Adipocyte (in vitro differentiated cells): ENCODE results near the gene KCNQ1.
A peak's percentile ranks its signal among the peaks of the same experiment; 100 is the strongest.

ENCODE experiments used
- DNase-seq: peaks from one replicate; pipeline ENCODE4 v3.0.0-alpha.2; 2015; ENCODE audit warnings: low read depth
- H3K27me3 ChIP-seq: replicated peaks from 2 replicates; pipeline ENCODE4 v1.7.0; 2013; ENCODE audit warnings: mild to moderate bottlenecking, low read length, moderate library complexity; ENCODE audit not compliant: control insufficient read depth, insufficient read depth
- H3K36me3 ChIP-seq: 2 replicates; pipeline ENCODE4 v1.7.0; 2013; ENCODE audit warnings: low read length, mild to moderate bottlenecking, moderate library complexity; ENCODE audit not compliant: control insufficient read depth, insufficient read depth, severe bottlenecking
- H3K4me1 ChIP-seq: 2 replicates; pipeline ENCODE4 v1.7.0; 2013; ENCODE audit warnings: mild to moderate bottlenecking, low read length, moderate library complexity; ENCODE audit not compliant: control insufficient read depth, insufficient read depth
- H3K4me3 ChIP-seq: 2 replicates; pipeline ENCODE4 v1.7.0; 2013; ENCODE audit warnings: mild to moderate bottlenecking, low read length, moderate library complexity
- H3K9ac ChIP-seq: 2 replicates; pipeline ENCODE4 v1.7.0; 2013; ENCODE audit warnings: mild to moderate bottlenecking, low read length, moderate library complexity
- H3K9me3 ChIP-seq: 2 replicates; pipeline ENCODE4 v1.7.0; 2013; ENCODE audit warnings: mild to moderate bottlenecking, low read length, moderate library complexity; ENCODE audit not compliant: control insufficient read depth

Gene KCNQ1

DNA sequence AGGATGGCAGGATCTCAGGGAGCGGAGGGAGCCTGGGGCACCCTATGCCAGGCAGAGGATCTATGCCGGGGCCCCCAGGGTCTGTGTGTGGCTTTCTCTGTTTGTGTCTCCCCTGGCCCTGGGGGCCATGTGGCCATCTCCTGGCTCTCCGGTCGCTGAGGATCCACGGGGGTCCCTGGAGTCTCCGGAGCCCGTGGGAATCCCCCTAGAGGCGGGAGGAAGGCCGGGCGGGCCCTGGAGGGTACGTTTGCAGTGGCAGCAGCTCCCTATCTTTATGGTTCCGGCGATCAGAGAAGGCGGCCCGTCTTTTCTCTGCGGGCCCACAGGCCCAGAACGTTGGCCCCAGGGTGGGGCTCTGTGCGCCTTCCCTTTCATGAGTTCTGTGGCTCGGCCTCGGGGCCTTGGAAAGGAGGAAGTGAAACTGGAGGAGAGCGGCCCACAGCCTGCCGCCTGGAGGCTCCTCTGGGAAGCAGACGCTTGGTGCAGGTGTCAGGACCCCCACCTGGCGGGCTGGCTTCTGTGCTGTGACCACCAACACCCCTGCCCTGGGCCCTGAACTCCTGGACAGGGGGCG, 82.1 kb downstream of the KCNQ1 start:
- Histone ChIP-seq H3K4me1 (no peaks in the 10 kb centered on the region), H3K9me3 (no peaks in the 10 kb centered on the region), H3K27me3 (peaks cover 61% of the 10 kb centered on the region), H3K4me3 (no peak overlapping the region), H3K9ac (no peak overlapping the region), H3K36me3 (no peaks in the 10 kb centered on the region)
- DNase-seq = peak; percentile 45

DNA sequence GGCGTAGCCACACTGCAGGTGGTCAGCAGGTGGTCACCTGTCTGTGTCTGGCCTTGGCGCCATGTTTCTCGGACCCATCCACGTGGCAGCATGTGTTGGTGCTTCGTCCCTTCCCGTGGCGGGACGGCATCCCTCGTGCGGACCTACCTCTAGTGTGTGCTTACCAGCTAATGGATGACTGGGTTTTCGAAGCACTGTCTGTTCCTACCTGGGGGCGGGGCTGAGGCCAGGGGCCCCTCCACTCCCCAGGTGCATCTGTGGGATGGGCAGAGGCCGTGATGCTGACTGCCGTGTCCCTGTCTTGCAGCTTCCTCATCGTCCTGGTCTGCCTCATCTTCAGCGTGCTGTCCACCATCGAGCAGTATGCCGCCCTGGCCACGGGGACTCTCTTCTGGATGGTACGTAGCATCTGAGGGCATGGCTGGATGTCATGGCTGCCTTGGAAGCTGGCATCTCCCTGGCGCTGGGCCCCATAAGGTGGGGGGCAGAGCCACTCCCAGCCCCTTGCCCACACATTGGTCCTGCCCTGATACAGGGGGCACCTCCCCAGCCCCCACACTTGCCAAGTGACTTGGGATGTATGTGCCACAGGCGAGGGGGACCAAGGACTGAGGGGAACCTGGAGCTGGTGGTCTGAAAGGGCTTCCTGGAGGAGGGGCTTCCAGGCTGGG, 82.9 kb downstream of the KCNQ1 start:
- Histone ChIP-seq H3K9ac (no peak overlapping the region), H3K4me1 (no peaks in the 10 kb centered on the region), H3K27me3 (peaks cover 64% of the 10 kb centered on the region), H3K4me3 (no peak overlapping the region), H3K36me3 (no peaks in the 10 kb centered on the region), H3K9me3 (no peaks in the 10 kb centered on the region)
- no peak for DNase-seq

DNA sequence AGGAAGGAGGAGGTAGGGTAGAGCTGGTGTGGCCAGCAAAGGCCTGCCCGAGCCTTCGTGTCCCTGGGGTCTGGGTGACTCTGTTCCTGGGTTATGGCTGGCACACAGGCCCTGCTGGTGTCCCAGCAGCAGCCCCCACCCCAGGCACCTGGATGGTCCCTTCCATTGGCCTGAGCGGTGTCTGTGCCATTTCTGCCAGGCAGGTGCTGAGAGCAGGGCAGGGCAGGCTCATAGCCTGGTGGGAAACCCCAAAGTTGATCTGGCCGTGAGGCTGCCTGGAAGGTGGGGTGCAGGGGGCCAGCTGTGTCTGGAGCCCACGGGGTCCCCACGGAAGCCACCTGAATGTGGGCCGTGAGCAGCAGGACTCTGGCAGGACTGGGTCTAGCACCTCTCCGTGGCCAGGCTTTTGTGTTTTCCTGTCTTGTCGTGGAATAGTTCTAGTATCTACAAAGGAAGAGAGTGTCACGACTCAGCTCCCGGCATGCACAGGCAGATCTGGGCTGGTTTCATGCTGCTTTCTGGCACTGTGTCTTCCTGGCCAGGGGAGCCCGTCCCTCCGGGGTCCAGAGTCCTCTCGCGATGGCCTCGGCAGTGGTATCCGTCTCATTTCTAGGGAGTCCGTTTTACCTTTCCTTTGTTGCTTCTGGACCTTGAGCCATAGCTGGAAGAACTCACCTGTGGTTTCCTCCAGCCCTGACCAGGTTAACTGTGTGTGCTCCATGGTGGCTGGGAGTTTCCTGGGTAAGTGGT, 83.7 kb downstream of the KCNQ1 start:
- no peak for DNase-seq
- H3K4me1 ChIP-seq = peaks cover 7% of the 10 kb centered on the region
- peaks cover 60% of the 10 kb centered on the region for H3K27me3 ChIP-seq
- no peak overlapping the region for H3K9ac ChIP-seq
- H3K36me3 ChIP-seq = no peaks in the 10 kb centered on the region
- H3K4me3 ChIP-seq = no peak overlapping the region
- H3K9me3 ChIP-seq = no peaks in the 10 kb centered on the region

DNA sequence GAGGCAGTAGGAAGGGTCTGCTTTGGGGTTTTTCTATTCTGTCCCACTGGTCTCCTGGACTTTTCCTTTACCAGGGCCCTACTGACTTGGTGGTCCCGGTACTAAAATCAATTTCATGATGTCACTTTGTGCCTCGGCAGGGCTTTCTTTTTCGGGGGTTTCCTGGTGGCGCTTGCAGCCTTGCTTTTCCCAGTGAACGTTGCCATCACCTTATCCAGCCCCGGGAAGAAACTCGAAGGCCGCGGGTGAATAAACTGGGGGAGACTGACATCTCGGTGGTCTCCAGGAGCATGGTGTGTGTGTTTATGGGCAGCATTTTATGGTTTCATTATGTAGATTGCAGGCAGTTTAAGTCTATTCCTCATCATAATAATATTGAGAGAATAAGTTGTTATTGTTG, 84.4 kb downstream of the KCNQ1 start:
- no peaks in the 10 kb centered on the region for H3K36me3 ChIP-seq
- DNase-seq = no peak
- peaks cover 12% of the 10 kb centered on the region for H3K4me1 ChIP-seq
- no peaks in the 10 kb centered on the region for H3K9me3 ChIP-seq
- H3K4me3 ChIP-seq = no peak overlapping the region
- no peak overlapping the region for H3K9ac ChIP-seq
- peaks cover 58% of the 10 kb centered on the region for H3K27me3 ChIP-seq

DNA sequence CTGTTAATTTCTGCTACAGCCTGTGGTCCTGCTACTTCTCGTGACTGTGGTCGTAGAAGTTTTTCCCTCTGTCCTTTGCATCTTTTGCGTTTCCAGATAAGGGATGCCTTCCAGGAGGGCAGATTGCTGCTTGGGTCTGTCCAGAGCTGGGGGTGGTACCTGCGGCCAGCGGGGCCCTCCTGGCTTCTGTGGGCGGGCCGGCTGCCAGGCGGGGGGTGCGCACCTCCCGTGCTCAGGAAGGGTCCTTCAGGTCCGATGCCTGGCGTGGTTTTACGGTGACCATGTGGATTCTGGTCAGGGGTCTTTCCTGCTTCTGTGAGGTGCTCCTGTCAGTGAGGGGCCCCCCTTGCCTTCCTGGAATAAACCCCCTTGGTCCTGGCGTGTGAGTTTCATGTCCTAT, 84.8 kb downstream of the KCNQ1 start:
- Histone ChIP-seq H3K4me3 (no peak overlapping the region), H3K4me1 (peaks cover 12% of the 10 kb centered on the region), H3K36me3 (no peaks in the 10 kb centered on the region), H3K9me3 (no peaks in the 10 kb centered on the region), H3K9ac (no peak overlapping the region), H3K27me3 (peaks cover 55% of the 10 kb centered on the region)
- DNase-seq = no peak

DNA sequence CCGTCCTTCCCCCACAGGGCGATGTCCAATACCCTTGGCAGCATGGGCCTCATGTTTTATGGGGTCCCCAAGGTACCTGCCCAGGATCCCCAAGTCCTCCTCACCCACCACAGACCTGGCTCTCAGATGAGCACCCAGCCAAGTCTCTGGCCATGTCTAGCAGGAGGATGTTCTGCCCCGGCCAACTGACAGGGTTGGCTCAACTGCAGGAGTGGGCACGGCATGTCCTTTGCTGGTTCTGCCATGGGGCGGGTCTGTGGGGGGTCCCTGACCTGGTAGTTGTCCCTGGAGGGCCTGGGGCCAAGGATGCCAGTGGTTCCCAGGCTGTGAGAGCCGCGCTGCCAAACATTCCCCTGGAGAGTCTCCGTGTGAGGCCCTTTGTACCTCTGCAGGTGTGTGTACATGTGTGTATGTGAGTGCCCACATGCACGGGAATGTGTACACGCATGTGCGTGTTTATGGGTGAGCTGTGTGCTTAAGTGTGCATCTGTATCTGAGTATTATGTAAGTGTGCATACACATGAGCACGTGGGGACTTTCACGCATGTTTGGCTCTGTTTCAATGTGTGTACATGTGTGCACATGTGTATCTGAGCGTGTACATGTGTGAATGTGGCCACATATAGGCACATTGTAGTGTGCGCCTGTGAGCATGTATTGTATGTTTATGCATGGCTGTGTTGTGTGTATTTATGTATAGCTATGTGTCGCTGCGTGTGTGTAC, 85.5 kb downstream of the KCNQ1 start:
- no peaks in the 10 kb centered on the region for H3K36me3 ChIP-seq
- DNase-seq = no peak
- no peak overlapping the region for H3K9ac ChIP-seq
- no peak overlapping the region for H3K4me3 ChIP-seq
- H3K4me1 ChIP-seq = peaks cover 12% of the 10 kb centered on the region
- peaks cover 51% of the 10 kb centered on the region for H3K27me3 ChIP-seq
- no peaks in the 10 kb centered on the region for H3K9me3 ChIP-seq

DNA sequence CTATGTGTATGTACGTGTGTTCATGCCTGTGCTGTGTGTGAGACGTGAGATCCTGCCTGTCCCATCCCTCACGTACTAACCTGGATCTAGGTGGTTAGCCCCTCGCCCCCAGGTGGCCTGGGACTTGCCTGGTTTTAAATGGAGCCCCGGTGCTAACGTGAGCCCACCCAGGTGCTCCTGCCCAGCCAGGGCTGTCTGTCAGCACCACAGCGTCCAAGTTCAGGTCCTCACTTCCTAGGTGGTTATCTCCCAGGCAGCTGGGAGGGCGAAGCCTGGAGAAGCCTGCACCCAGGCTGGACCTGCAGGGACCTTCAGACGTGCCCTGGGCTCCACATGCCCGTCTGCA, 86.0 kb downstream of the KCNQ1 start:
- Histone ChIP-seq H3K4me1 (peaks cover 12% of the 10 kb centered on the region), H3K27me3 (peaks cover 45% of the 10 kb centered on the region), H3K9ac (no peak overlapping the region), H3K9me3 (no peaks in the 10 kb centered on the region), H3K4me3 (no peak overlapping the region), H3K36me3 (no peaks in the 10 kb centered on the region)
- DNase-seq = no peak

DNA sequence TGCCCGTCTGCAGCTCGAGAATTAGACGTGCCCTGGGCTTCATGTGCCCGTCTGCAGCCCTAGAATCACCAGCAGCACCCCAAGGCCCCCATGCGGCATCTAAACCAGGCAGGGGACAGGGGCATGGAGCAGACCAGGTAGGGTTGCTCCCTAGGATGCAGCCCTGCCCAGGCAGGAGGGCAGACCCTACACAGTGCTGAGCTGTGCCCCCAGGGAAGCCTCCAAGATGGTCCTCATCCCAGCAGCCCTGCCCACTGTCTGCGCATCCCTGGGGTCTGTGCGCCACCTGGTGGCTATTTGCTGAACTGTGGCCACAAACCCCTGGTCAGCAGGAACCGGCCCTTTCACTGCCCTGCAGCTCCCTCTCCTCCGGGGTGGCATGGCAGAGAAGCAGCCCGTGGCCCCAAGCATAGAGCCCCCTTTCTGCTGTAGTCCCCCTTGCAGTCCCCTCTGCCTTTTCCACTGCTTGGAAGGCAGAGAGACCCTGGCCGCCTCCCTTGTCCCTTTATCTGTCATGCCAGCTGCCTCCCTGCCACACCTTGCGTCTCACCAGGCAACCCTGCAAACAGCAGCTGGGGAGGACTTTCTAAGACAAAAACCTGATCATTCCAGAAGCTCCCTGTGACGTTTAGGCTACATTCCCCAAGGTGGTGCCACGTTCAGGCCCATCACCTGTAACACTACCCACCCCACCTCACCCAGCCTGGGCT, 86.6 kb downstream of the KCNQ1 start:
- Histone ChIP-seq H3K9me3 (no peaks in the 10 kb centered on the region), H3K4me3 (no peak overlapping the region), H3K9ac (no peak overlapping the region), H3K27me3 (peaks cover 43% of the 10 kb centered on the region), H3K36me3 (no peaks in the 10 kb centered on the region), H3K4me1 (peaks cover 12% of the 10 kb centered on the region)
- DNase-seq = peak; percentile 81

DNA sequence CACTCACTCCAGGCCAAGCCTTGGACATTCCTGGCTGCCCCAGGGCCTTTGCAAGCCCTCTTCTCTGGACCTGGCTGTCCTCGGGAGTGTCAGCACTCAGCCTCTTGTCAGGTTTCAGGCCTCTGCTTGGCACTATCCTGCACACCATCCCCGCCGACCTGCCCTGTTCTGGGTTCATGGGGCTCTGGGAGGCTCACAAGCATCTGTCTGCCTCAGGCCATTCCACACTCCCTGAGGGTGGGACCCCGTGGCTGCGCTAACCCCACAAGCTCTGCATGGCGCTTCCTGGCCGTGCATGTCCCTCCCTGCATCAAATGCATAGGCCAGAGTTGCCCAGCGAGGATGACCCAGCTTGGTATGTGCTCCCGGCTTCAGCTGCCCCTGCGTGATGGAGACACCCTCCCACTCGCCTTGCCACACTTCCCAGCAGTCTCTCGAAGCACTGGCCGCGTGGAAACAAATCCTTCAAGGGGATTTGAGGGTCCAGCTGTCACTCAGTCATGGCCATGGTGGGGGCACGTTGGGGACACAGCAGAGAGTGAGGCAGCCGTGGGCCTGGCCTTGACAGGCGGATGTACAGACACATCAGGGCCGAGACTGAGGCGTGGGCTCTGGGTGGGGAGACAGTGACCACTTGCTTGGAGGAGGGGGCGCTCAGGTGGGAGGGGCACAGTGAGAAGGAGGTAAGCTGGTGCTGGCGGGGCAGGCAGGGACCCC, 87.3 kb downstream of the KCNQ1 start:
- H3K36me3 ChIP-seq = no peaks in the 10 kb centered on the region

DNA sequence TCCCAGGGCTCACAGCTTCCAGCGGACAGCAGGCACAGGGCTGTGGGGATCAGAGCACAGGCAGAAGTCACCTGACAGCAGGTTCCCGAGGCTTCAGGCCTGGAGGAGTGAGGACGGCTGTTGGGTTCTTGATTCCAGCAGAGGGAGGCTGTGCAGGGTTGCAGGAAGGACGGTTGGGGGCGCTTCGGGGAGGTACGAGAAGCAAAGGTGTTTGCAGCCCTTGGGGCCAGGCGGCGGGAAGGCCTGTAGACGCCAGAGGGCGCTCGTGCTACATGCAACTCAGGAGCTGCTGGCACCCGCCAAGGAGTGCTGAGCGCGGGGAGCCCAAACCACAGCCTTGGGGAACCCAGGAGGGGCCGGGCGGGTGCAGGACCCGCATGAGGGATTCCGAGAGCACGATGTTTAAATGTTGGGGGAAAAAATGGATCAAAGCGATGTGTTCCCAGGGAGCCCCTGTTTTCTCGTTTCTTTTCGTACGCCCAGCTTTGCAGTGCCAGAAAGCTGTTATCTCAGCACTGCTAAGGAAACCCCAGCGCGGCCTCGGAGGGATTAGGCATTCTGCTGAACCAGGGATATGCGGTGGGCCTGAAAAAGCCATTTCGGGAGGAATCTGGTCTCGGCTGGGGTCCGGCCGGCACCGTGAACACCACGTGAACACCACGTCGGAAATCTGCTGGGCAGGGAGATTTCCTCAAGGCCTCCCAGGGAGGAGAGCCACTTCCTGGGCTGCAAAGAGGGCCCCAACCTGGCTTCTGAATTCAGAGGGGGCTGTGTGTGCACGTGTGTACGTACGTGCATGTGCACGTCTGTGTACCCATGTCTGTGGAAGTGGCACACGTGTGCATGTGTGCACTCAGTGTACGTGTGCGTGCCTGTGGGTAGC, 88.1 kb downstream of the KCNQ1 start:
- no peaks in the 10 kb centered on the region for H3K9me3 ChIP-seq
- peaks cover 42% of the 10 kb centered on the region for H3K27me3 ChIP-seq
- H3K9ac ChIP-seq = peak overlapping the region; percentile 61
- DNase-seq = peak; percentile 95
- peak overlapping the region; percentile 64 for H3K4me3 ChIP-seq
- no peaks in the 10 kb centered on the region for H3K36me3 ChIP-seq
- peaks cover 12% of the 10 kb centered on the region for H3K4me1 ChIP-seq

More for the DNA sequence above, 87.3 kb downstream of the KCNQ1 start:
- H3K4me1 ChIP-seq = peaks cover 12% of the 10 kb centered on the region
- no peak overlapping the region for H3K4me3 ChIP-seq
- H3K9ac ChIP-seq = no peak overlapping the region
- peaks cover 45% of the 10 kb centered on the region for H3K27me3 ChIP-seq
- DNase-seq = no peak
- no peaks in the 10 kb centered on the region for H3K9me3 ChIP-seq
